H1 (cell line): ENCODE data around the gene PYGB. TPM values are rescaled to one million over a fixed set of nuclear protein-coding genes. Genes with fewer than 3 reads are reported as not detected.

ENCODE experiments used
- BRCA1 ChIP-seq: IDR thresholded peaks from 2 replicates; pipeline ENCODE4 v1.6.1; 2012; ENCODE audit warnings: low read depth, low read length, improper control_type of control experiment
- JUND ChIP-seq: IDR thresholded peaks from 2 replicates; pipeline ENCODE4 v1.6.1; 2011; ENCODE audit warnings: mild to moderate bottlenecking, improper control_type of control experiment, low read length
- KDM4A ChIP-seq: IDR thresholded peaks from one replicate; pipeline ENCODE4 v1.7.1; 2012; ENCODE audit warnings: low read depth, mild to moderate bottlenecking, moderate library complexity, low read length, inconsistent platforms; ENCODE audit not compliant: severe bottlenecking
- polyA plus RNA-seq, 7 experiments: library from polyadenylated mRNA; depleted of rRNA in 3 of 7; stranded (reverse) in 5 of 7; unstranded in 2 of 7; fragments of >200 nt in 5 of 7; fragments of 200-250 nt in 2 of 7; gene quantifications; 1 replicate in 5 of 7; 2 replicates in 1 of 7; 4 replicates in 1 of 7; pipeline versions ENCODE4 v1.2.1 to v1.2.3, GENCODE V29; 2011 to 2013; ENCODE audit warnings: missing spikeins in 2 of 7, mixed read lengths in 2 of 7
- total RNA-seq: library from RNA; stranded (reverse); fragmentation: NEBNext Ultra II Directional; extraction: Animal tissue kit (Norgen Biotek cat#: 25700); gene quantifications from 2 replicates; pipeline ENCODE4 v1.2.1, GENCODE V29; 2021

The PYGB gene
- total and polyA plus RNA-seq, 2 of the 8 experiments (the other 6 are each of a cell fraction or from before 2014, with no cell fraction given): 26.6 to 56.0 TPM

- TF ChIP-seq JUND (no peak), BRCA1 (no peak), KDM4A (no peak)
Observed at GRCh38 chr20:25271486-25272222, 23.8 kb downstream of the PYGB start (continued).
